GM23338 (cell line): ENCODE results near the gene SH3RF2. TPM values are rescaled to one million over a fixed set of nuclear protein-coding genes. Genes with fewer than 3 reads are reported as not detected.

Experiments
- ATAC-seq: fragments of 200-7000 bp; cut with Tn5 transposase; 3 replicates; pipeline ENCODE4 v1.9.1; 2020
- DNase-seq: peaks from one replicate; pipeline ENCODE4 v3.0.0-alpha.2; 2015; ENCODE audit warnings: low spot score
- H2AFZ ChIP-seq: fragments of 200-600 bp; sonication (generic); 2 replicates; pipeline ENCODE4 v1.8.0; 2016; ENCODE audit warnings: antibody characterized with exemption, mild to moderate bottlenecking, moderate library complexity
- H3F3A ChIP-seq: fragments of 200-600 bp; sonication (generic); replicated peaks from 2 replicates; pipeline ENCODE4 v1.8.0; 2017; ENCODE audit warnings: antibody characterized with exemption, mixed run types, low read depth
- H3K27ac ChIP-seq: fragments of 200-600 bp; sonication (generic); 2 replicates; pipeline ENCODE4 v1.6.1; 2016; ENCODE audit warnings: low read depth
- H3K27me3 ChIP-seq: fragments of 200-600 bp; sonication (generic); 2 replicates; pipeline ENCODE4 v1.8.0; 2016; ENCODE audit warnings: mild to moderate bottlenecking, mixed run types, moderate library complexity; ENCODE audit not compliant: insufficient read depth
- H3K36me3 ChIP-seq: fragments of 200-600 bp; sonication (generic); 2 replicates; pipeline ENCODE4 v1.8.0; 2016; ENCODE audit warnings: mild to moderate bottlenecking; ENCODE audit not compliant: insufficient read depth
- H3K4me1 ChIP-seq: fragments of 200-600 bp; sonication (generic); 2 replicates; pipeline ENCODE4 v1.8.0; 2016; ENCODE audit warnings: mild to moderate bottlenecking, moderate library complexity; ENCODE audit not compliant: insufficient read depth
- H3K4me2 ChIP-seq: fragments of 200-600 bp; sonication (generic); 2 replicates; pipeline ENCODE4 v1.7.1; 2017; ENCODE audit warnings: mixed run types
- H3K4me3 ChIP-seq: fragments of 200-600 bp; sonication (generic); 2 replicates; pipeline ENCODE4 v1.6.1; 2016; ENCODE audit warnings: mixed run types
- H3K79me2 ChIP-seq: fragments of 200-600 bp; sonication (generic); replicated peaks from 2 replicates; pipeline ENCODE4 v1.8.0; 2017; ENCODE audit warnings: mild to moderate bottlenecking; ENCODE audit not compliant: insufficient read depth
- H3K9me2 ChIP-seq: fragments of 200-600 bp; sonication (generic); 2 replicates; pipeline ENCODE4 v1.8.0; 2017; ENCODE audit not compliant: insufficient read depth
- H4K20me1 ChIP-seq: fragments of 200-600 bp; sonication (generic); replicated peaks from 2 replicates; pipeline ENCODE4 v1.8.0; 2017; ENCODE audit warnings: mild to moderate bottlenecking; ENCODE audit not compliant: insufficient read depth
- H3K27ac Mint-ChIP-seq: 2 replicates; pipeline ENCODE4 v1.8.0; 2020; ENCODE audit warnings: inconsistent platforms, mild to moderate bottlenecking, moderate library complexity, mixed read lengths
- H3K27me3 Mint-ChIP-seq: 3 replicates; pipeline ENCODE4 v1.8.0; 2022; ENCODE audit warnings: low read depth, mild to moderate bottlenecking, moderate library complexity, mixed read lengths, inconsistent platforms; ENCODE audit not compliant: insufficient read depth, poor library complexity
- H3K36me3 Mint-ChIP-seq: 3 replicates; pipeline ENCODE4 v1.8.0; 2021; ENCODE audit warnings: low read depth, mild to moderate bottlenecking, inconsistent platforms, moderate library complexity, mixed read lengths
- H3K4me1 Mint-ChIP-seq: 3 replicates; pipeline ENCODE4 v1.8.0; 2020; ENCODE audit warnings: mild to moderate bottlenecking, inconsistent platforms, mixed read lengths
- H3K4me3 Mint-ChIP-seq: 3 replicates; pipeline ENCODE4 v1.8.0; 2021; ENCODE audit warnings: moderate library complexity, mild to moderate bottlenecking, inconsistent platforms, mixed read lengths
- H3K9me3 Mint-ChIP-seq: 3 replicates; pipeline ENCODE4 v1.8.0; 2020; ENCODE audit warnings: moderate library complexity, mild to moderate bottlenecking, inconsistent platforms, mixed read lengths
- ETS1 ChIP-seq: IDR thresholded peaks from 2 replicates; pipeline ENCODE4 v1.6.1; 2016; ENCODE audit warnings: antibody characterized with exemption
- EZH2phosphoT487 ChIP-seq: fragments of 200-600 bp; sonication (generic); IDR thresholded peaks from one replicate; pipeline ENCODE4 v1.8.1; 2018; ENCODE audit warnings: antibody characterized with exemption; ENCODE audit not compliant: unreplicated experiment
- JUNB ChIP-seq: IDR thresholded peaks from one replicate; pipeline ENCODE4 v1.6.1; 2016; ENCODE audit warnings: antibody characterized with exemption; ENCODE audit not compliant: unreplicated experiment
- NANOG ChIP-seq: IDR thresholded peaks from 2 replicates; pipeline ENCODE4 v1.6.1; 2016; ENCODE audit warnings: antibody characterized with exemption, borderline replicate concordance
- REST ChIP-seq: IDR thresholded peaks from one replicate; pipeline ENCODE4 v1.6.1; 2018; ENCODE audit warnings: antibody characterized with exemption; ENCODE audit not compliant: unreplicated experiment
- STAT1 ChIP-seq: IDR thresholded peaks from one replicate; pipeline ENCODE4 v1.6.1; 2016; ENCODE audit warnings: antibody characterized with exemption; ENCODE audit not compliant: unreplicated experiment
- polyA plus RNA-seq: library from polyadenylated mRNA; unstranded; fragments of >200 nt; fragmentation: Nextera tagmentation; extraction: Ambion mirVana; gene quantifications from 2 replicates; pipeline ENCODE4 v1.2.1, GENCODE V29; 2016
- total RNA-seq: library from RNA; depleted of rRNA; stranded (reverse); fragments of >200 nt; shearing (Covaris generic); gene quantifications from 2 replicates; pipeline ENCODE4 v1.2.3, GENCODE V29; 2014
- TF ChIP-seq, protein P1 (sequence below), 2 experiments: fragments of 200-600 bp in 1 of 2; sonication (generic) in 1 of 2; conservative IDR thresholded peaks; 2 replicates each; pipeline versions ENCODE4 v1.5.1 to v1.6.1; 2016 to 2017; ENCODE audit warnings: antibody characterized with exemption in 2 of 2, low read depth in 2 of 2, mild to moderate bottlenecking in 2 of 2, moderate library complexity in 1 of 2

The SH3RF2 gene
- total and polyA plus RNA-seq, 2 experiments from 2014 or later, result 1.7 to 2.4 TPM

DNA sequence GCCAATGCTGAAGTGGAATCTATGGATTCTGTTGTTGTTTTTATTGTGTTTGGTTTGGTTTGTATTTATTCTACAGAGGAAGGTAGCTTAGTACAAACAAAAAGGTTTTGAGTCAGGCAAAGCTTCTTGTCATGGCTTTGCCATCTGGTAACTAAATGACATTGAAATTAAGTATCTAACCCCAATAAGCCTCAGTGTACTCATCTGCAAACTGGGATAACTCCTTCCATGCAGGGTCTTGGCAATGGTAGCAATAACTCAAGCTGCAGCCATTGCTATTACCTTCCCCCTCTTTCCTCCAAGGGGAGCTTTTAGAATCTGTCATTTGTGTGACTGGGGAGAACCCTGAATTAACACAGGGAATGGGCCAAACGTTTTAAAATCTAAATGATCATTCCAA, 89.3 kb downstream of the SH3RF2 start (continued):
- TF ChIP-seq JUNB (no peak), EZH2phosphoT487 (no peak), NANOG (no peak)
- TF ChIP-seq, protein P1, sequence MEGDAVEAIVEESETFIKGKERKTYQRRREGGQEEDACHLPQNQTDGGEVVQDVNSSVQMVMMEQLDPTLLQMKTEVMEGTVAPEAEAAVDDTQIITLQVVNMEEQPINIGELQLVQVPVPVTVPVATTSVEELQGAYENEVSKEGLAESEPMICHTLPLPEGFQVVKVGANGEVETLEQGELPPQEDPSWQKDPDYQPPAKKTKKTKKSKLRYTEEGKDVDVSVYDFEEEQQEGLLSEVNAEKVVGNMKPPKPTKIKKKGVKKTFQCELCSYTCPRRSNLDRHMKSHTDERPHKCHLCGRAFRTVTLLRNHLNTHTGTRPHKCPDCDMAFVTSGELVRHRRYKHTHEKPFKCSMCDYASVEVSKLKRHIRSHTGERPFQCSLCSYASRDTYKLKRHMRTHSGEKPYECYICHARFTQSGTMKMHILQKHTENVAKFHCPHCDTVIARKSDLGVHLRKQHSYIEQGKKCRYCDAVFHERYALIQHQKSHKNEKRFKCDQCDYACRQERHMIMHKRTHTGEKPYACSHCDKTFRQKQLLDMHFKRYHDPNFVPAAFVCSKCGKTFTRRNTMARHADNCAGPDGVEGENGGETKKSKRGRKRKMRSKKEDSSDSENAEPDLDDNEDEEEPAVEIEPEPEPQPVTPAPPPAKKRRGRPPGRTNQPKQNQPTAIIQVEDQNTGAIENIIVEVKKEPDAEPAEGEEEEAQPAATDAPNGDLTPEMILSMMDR (conservative IDR thresholded peaks at IDR 0.05; ENCODE audit: low read depth in 2 of 2), result no peak

- Histone ChIP-seq H3K27ac (peak overlapping the region; percentile 75), H3K36me3 (no peaks in the 10 kb centered on the region), H3K27me3 (no peaks in the 10 kb centered on the region), H3K4me3 (no peak overlapping the region), H3K4me1 (peaks cover 38% of the 10 kb centered on the region), H3F3A (no peaks in the 10 kb centered on the region), H3K4me2 (peak overlapping the region; percentile 27; the same call in 1 of the 2 replicates), H3K9me2 (no peaks in the 10 kb centered on the region), H2AFZ (no peak overlapping the region), H4K20me1 (no peaks in the 10 kb centered on the region), H3K79me2 (no peaks in the 10 kb centered on the region)
- Mint-ChIP-seq H3K4me1 (peaks cover 38% of the 10 kb centered on the region), H3K9me3 (no peaks in the 10 kb centered on the region), H3K27me3 (peaks cover 3% of the 10 kb centered on the region), H3K27ac (peak overlapping the region; percentile 53), H3K4me3 (no peak overlapping the region), H3K36me3 (no peaks in the 10 kb centered on the region)
- TF ChIP-seq JUNB, result no peak
- peak; percentile 63; the same call in 1 of the 2 replicates for TF ChIP-seq NANOG
- peak; percentile 83 for DNase-seq
- ATAC-seq, result peak; percentile 90
Measured at GRCh38 chr5:146026307-146027010, 90.1 kb downstream of the SH3RF2 start.

DNA sequence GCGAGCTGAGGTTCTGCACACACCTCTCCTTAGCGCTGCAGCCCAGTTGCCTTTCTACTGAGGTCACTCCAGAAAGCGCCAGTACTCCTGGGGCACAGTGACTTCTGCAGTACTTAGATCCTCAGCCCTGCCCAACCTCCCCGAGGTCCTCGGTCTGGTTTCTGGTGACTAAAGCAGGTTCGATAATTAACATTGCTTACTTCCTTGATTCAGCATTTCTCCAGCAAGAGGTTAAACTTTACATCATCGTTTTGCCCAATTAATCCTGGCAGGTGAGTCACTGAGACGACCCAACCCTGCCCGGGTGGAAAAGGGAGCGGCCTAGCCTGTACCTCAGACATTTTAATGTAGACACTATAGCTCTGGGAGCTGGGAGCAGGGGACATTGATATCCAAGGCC, 91.4 kb downstream of the SH3RF2 start:
- 0 out of 2 replicates have a peak, but pooled peaks cover 5% of the 10 kb centered on the region for H3K9me2 ChIP-seq
- Mint-ChIP-seq H3K27ac (no peak overlapping the region; the same call in 1 of the 2 replicates), H3K4me1 (peaks cover 38% of the 10 kb centered on the region), H3K27me3 (peaks cover 3% of the 10 kb centered on the region), H3K36me3 (no peaks in the 10 kb centered on the region), H3K9me3 (no peaks in the 10 kb centered on the region), H3K4me3 (no peak overlapping the region)
- no peaks in the 10 kb centered on the region for H3F3A ChIP-seq
- H3K4me1 ChIP-seq, result peaks cover 38% of the 10 kb centered on the region
- no peak overlapping the region for H3K27ac ChIP-seq
- no peak for DNase-seq
- no peaks in the 10 kb centered on the region for H4K20me1 ChIP-seq
- H3K27me3 ChIP-seq, result no peaks in the 10 kb centered on the region
- no peaks in the 10 kb centered on the region; the same call in 1 of the 2 replicates for H3K36me3 ChIP-seq
- H3K4me3 ChIP-seq, result no peak overlapping the region
- no peak for ATAC-seq
- no peak overlapping the region for H3K4me2 ChIP-seq
- peak overlapping the region; percentile 57; the same call in 1 of the 2 replicates for H2AFZ ChIP-seq
- H3K79me2 ChIP-seq, result no peaks in the 10 kb centered on the region
- no peak for TF ChIP-seq REST
- TF ChIP-seq STAT1, result no peak
- no peak for TF ChIP-seq ETS1
